ENCODE data around the gene SAMD4B. TPM values are rescaled to one million over a fixed set of nuclear protein-coding genes. Genes with fewer than 3 reads are reported as not detected.

The SAMD4B gene
- polyA plus RNA-seq, 3 donors = 34.3 to 79.0 (median 77.6) TPM

DNA sequence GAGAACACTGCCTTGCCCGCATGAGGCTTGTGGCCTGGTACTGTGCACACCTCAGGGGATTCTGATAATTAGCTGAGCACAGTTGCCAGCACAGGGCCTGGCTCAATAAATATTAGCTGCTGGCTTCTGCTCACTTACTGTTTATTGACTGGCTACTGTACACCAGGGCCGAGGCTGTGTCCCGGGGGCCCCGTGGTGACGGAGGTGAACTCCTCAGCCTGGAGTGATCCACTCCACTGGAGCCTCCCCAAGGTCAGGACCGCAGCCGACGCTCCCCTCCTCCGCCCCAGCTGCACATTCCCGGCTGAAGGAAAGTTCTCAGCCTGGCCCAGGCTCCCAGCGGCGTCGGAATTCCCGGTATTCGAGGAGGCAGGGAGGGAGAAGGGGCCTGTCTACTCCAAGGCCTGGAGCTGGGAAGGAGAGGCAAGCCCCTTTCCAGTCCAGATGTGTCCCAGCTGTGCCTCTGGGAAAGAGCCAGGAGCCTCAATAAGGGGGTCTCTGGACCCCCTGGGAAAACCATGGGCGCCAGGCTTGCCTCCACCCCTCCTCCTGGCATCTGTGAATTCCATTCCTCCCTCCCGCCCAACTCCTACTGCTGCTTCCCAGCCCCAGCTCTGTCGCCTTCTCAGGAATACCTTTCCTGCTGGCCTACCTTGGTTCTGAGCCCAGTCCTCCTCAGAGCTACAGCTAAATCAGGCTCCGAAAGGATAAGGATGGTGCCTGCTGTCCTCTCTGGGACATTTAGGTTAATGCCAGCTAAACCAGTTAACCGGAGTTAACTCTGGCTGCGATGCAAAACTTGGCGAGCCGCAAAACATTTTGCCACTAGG lies 86.3 kb downstream of the SAMD4B start:
- no peak overlapping the region for H3K27ac ChIP-seq (ENCODE audit: low read depth, low read length)
- 25 to 32% (median 29%) methylated on average over 23 of the region's 23 CpGs for WGBS, 3 donors

DNA sequence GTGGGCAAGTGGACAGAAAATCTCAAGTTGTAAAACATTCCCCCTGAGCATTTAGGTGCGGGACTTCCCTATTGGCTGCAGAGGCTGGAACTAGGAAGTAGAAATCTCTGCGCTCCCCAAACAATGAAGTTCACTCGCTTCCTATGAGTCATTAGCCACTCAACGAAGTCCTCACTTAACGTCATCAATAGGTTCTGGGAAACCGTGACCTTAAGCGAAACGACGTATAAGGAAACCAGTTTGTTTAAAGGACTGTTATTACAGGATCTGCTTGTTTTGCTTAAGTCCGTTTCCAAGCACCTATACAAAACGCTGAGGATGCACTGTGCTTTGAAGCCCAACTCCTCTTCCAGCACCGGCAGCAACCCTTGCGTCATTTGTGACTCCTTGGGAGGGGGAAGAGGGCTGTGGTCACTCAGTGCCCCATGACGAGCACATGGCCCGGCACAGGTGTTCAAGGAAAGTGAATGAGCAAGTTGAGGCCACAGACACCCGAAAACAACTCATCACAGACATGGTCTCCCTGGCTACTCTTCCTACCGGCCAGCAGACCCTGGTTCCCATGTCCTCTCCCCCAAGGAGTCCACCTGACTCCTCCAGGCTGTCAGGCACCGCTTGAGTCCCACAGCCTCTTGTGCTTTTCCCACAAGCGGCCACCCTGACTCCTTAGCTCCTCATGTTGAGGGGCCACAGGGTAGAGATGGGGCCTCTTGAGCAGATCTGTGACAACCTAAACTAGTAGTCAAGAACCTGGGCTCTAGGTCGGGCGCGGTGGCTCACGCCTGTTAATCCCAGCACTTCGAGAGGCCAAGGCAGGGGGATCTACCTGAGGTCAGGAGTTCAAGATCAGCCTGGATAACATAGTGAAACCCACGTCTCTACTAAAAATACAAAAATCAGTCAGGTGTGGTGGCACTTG lies 88.7 kb downstream of the SAMD4B start:
- no peak overlapping the region for H3K27ac ChIP-seq (ENCODE audit: low read depth, low read length)
- WGBS, 3 donors = 52 to 68% (median 55%) methylated on average over 25 of the region's 25 CpGs

- 86 to 97% (median 96%) methylated on average over 8 of the region's 8 CpGs for WGBS, 3 donors
- H3K27ac ChIP-seq (ENCODE audit: low read depth, low read length) = no peak overlapping the region
Measured at GRCh38 chr19:39432677-39433025, 90.4 kb downstream of the SAMD4B start.

DNA sequence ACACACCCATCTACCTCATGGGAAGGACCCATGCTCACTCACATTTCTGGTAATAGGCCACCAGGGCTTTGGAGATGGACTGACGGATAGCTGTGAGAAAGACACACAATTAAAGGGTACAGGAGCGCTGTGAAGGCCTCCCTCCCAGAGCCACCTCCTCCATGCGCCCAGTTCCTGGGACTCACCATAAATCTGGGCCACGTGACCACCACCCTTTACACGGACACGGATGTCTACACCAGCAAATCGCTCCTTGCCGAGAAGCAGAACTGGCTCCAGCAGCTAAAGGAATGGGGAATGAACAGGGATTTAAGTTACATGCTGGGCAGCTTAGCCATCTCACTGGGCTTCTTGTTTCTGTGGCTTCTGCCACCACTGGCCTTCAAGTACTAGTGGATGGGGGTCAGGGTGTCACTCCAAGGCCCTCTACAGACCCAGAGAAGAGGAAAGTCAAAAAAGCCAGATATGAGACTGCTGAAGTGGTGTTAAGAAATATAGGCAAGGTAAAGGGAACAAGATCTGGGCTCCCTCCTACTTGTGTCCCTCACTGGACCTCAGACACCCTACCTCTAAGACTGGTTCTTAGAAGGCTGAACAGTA lies 91.4 kb downstream of the SAMD4B start:
- 94 to 96% (median 95%) methylated on average over 8 of the region's 8 CpGs for WGBS, 3 donors
- H3K27ac ChIP-seq (ENCODE audit: low read depth, low read length) = no peak overlapping the region

DNA sequence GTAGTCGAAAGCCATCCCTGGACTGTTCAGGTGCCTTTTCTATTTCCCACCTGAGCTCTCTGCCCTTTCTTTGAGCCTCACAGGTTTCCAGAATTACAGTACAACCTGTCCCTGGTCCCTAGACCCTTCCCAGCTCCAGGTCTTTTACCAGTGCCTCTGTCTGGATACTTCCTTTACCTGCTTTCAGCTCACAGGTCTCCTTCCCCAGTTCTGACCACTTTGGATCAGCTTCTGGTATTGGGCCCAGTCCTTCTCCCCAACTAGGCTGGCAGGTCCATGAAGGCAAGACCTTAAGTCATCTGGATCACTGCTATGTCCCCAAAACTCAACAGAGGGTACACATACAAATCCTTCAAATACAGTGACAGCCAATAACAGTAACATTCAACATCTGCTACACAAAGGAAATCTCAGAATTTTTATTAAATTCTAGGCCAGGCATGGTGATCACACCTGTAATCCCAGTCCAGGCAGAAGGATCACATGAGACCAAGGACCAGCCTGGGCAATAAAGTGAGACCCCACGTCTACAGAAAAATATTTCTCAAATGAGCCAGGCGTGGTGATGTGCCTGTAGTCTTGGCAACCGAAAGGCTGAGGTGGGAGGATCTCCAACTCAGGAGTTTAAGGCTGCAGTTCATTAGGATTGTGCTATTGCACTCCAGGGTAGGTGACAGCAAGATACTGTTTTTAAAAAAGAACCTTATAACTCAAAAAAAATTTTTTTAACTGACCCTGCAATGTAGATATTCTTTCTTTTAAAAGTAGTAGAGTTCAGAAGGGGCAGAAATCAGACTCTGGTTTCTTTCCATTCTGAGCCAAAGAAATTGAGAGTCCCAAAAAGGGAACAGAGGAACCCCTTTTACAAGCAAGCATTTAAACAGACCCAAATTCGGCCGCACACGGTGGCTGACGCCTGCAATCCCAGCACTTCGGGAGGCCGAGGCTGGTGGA lies 92.2 kb downstream of the SAMD4B start:
- no peak overlapping the region for H3K27ac ChIP-seq (ENCODE audit: low read depth, low read length)
- WGBS, 3 donors = 48 to 58% (median 49%) methylated on average over 10 of the region's 10 CpGs

Other genes with a start within 250 kb of the SAMD4B start
- gene PAK4, start 216.6 kb upstream of the SAMD4B start, polyA plus RNA-seq = 10 to 100 TPM; 13.2 to 23.7 (median 14.2) TPM
- 1 to 10 TPM in 1 of 3 donors, under 1 TPM in 1, not detected in 1; 0.40 to 2.4 TPM for gene NCCRP1, start 145.5 kb upstream of the SAMD4B start, polyA plus RNA-seq
- gene SYCN, start 138.2 kb upstream of the SAMD4B start, polyA plus RNA-seq = 100 to 1,000 TPM in 1 of 3 donors, 1 to 10 TPM in 1, not detected in 1; 1.0 to 939 TPM
- not detected for gene IFNL3, start 97.4 kb upstream of the SAMD4B start, polyA plus RNA-seq
- not detected for gene IFNL4, start 93.6 kb upstream of the SAMD4B start, polyA plus RNA-seq
- gene IFNL2, start 74.0 kb upstream of the SAMD4B start, polyA plus RNA-seq = not detected
- gene IFNL1, start 46.0 kb upstream of the SAMD4B start, polyA plus RNA-seq = not detected
- gene LRFN1, start 21.6 kb upstream of the SAMD4B start, polyA plus RNA-seq = 1 to 10 TPM in 1 of 3 donors, under 1 TPM in 2; 0.67 to 1.2 (median 0.98) TPM
- gene GMFG, start 6.4 kb upstream of the SAMD4B start, polyA plus RNA-seq = 100 to 1,000 TPM in 1 of 3 donors, 10 to 100 TPM in 2; 12.9 to 156 (median 86.3) TPM
- 10 to 100 TPM; 21.4 to 36.2 (median 34.2) TPM for gene PAF1, start 48.7 kb downstream of the SAMD4B start, polyA plus RNA-seq
- gene MED29, start 49.0 kb downstream of the SAMD4B start, polyA plus RNA-seq = 10 to 100 TPM; 16.9 to 32.2 (median 21.8) TPM
- 1,000 to 10,000 TPM in 2 of 3 donors, 10 to 100 TPM in 1; 80.2 to 1,764 (median 1,356) TPM for gene ZFP36, start 64.4 kb downstream of the SAMD4B start, polyA plus RNA-seq
- 10 to 100 TPM in 2 of 3 donors, 1 to 10 TPM in 1; 3.0 to 38.8 (median 27.2) TPM for gene PLEKHG2, start 70.2 kb downstream of the SAMD4B start, polyA plus RNA-seq
- gene RPS16, start 93.5 kb downstream of the SAMD4B start, polyA plus RNA-seq = 1,000 to 10,000 TPM; 2,185 to 4,039 (median 3,887) TPM
- 100 to 1,000 TPM in 1 of 3 donors, 10 to 100 TPM in 2; 64.7 to 107 (median 71.3) TPM for gene SUPT5H, start 103.2 kb downstream of the SAMD4B start, polyA plus RNA-seq
- 10 to 100 TPM; 26.8 to 63.0 (median 32.4) TPM for gene TIMM50, start 138.4 kb downstream of the SAMD4B start, polyA plus RNA-seq
- gene DLL3, start 156.5 kb downstream of the SAMD4B start, polyA plus RNA-seq = not detected
- not detected for gene SELENOV, start 172.7 kb downstream of the SAMD4B start, polyA plus RNA-seq
- gene EID2B, start 190.4 kb downstream of the SAMD4B start, polyA plus RNA-seq = 1 to 10 TPM in 2 of 3 donors, under 1 TPM in 1; 0.98 to 3.5 (median 1.2) TPM
- 10 to 100 TPM in 1 of 3 donors, 1 to 10 TPM in 2; 5.2 to 11.1 (median 9.2) TPM for gene EID2, start 197.7 kb downstream of the SAMD4B start, polyA plus RNA-seq

Measured in adipose tissue (tissue), 3 donors.